ENCODE measurements around the gene KLHL29.

The KLHL29 gene

DNA sequence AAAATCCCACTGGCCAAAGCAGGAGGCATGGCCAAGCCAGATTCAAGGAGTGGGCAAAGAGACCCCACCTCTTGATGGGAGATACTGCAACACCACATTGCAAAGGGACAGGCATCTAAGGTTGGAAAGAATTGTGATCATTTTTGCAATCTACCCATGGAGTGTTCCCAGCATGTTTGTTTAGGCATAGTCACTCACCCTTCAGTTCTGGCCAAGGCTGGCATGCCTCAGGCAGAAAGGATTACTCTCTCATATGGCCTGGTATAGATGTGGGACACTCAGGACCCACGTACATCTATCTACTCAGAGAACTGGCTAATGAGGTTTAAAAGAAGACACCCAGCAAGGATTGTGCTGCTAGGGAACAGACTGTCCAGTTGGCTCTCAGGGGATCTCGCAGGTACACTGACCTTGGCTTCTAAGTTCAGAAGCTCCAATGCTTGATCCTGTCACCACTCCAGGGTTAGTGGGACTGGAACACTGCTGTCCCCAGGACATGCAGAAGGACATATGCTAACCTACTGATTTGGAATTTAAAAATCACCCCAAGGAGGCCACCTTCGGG lies 183.7 kb downstream of the KLHL29 start:
- DNase-seq (no peak), ATAC-seq (replicated peaks) (no peak)
- Mint-ChIP-seq H3K27ac (no peak overlapping the region), H3K4me1 (no peaks in the 10 kb centered on the region), H3K4me3 (no peak overlapping the region), H3K27me3 (peaks cover 0 to 10% of the 10 kb centered on the region in 2 donors), H3K36me3 (no peaks in the 10 kb centered on the region), H3K9me3 (no peaks in the 10 kb centered on the region)

DNA sequence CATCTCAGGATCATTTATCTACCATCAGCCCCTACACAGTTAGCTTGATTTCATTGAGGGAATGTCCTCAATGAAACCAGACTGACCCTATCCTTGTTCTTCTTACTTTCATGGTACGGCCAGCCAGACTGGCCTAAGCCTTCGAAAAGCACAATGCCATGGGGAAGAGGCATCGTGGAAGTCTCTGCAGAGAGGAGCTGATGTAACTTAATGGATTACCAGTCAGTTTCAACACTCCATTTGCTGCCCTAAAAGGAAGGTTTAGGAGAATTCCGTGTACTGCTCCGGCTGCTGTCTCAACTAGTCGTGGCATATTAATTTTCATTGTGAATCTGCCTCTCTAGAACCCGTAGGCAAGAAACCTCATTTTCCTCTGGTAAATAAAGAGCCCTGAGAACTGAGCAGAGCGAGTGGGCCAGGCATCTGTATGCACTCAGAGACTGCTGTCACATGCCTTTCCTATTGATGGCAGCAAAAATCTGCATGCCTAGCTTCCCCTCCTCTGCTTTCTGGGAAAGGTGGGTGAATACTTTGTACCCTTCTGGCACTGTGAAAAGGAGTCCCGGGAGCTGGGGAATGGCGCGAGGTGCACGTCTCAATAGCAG lies 184.9 kb downstream of the KLHL29 start:
- Mint-ChIP-seq H3K36me3 (no peaks in the 10 kb centered on the region), H3K4me1 (no peaks in the 10 kb centered on the region), H3K9me3 (no peaks in the 10 kb centered on the region), H3K4me3 (no peak overlapping the region), H3K27me3 (peaks cover 0 to 10% of the 10 kb centered on the region in 2 donors), H3K27ac (no peak overlapping the region)
- ATAC-seq (replicated peaks) (no peak), DNase-seq (no peak)

DNA sequence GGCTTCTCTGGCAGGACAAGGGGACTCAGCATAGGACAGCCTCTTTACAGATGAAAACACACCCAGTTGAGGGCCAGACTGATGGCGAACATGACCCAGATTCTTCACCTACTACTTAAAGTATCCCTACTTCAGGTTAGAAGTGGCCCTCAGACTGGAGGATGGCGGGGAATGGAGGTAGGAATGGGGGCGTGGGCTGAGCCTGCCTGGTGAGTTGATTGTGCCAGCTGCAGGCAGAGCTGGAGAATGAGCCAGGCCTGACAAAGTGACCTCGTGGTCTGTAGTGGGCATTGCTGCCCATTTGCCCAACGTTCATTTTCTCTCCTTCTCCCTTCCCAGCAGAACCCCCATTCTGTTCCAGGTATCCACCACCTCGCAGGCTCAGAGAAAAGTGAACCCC lies 186.1 kb downstream of the KLHL29 start:
- DNase-seq, result no peak
- no peak overlapping the region for H3K4me3 Mint-ChIP-seq
- H3K4me1 Mint-ChIP-seq, result no peaks in the 10 kb centered on the region
- H3K36me3 Mint-ChIP-seq, result no peaks in the 10 kb centered on the region
- peaks cover 0 to 10% of the 10 kb centered on the region in 2 donors for H3K27me3 Mint-ChIP-seq
- H3K9me3 Mint-ChIP-seq, result no peaks in the 10 kb centered on the region
- no peak for ATAC-seq (replicated peaks)
- H3K27ac Mint-ChIP-seq, result no peak overlapping the region

GRCh38 chr2:23571527-23572282 lies 186.7 kb downstream of the KLHL29 start:
- H3K27me3 Mint-ChIP-seq, result peaks cover 0 to 10% of the 10 kb centered on the region in 2 donors
- no peaks in the 10 kb centered on the region for H3K4me1 Mint-ChIP-seq
- no peak overlapping the region for H3K4me3 Mint-ChIP-seq
- ATAC-seq (replicated peaks), result no peak
- no peak overlapping the region for H3K27ac Mint-ChIP-seq
- H3K9me3 Mint-ChIP-seq, result no peaks in the 10 kb centered on the region
- DNase-seq, result no peak
- H3K36me3 Mint-ChIP-seq, result no peaks in the 10 kb centered on the region

DNA sequence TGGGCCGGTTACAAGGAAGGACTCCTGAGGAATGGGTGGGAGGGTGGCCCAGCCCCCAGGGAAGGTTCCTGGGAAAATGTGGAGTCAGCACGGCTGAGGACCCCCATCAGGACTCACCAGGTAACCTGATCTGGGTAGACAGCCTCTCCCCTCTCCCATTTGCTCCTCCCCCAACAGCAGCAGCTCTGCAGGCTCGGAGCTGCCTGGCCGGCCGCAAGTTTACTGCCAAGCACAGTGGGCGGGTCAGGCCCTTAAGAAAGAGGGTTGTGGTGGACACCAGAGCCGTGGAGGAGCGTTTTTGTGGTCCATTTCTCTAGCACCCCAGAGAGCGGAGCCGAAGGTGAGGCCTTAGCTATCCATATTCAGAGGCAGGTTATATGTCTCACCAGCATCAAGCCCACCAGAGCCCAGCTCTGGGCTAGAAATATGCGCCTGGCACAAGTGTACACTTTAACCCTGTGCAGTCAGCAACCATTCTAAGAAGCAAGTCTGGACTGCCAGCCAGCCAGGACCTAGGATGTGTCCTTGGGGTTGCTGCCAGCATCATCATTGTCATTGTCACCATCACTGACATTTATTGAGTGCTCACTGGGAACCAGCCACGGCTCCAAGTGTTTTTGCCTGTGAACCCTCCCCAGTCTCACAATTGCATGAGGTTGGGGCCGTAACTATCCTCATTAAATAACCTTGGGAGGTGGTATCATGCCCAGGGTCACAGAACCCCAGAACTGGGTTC lies 190.1 kb downstream of the KLHL29 start:
- Mint-ChIP-seq H3K27me3 (peaks cover 0 to 4% of the 10 kb centered on the region in 2 donors), H3K36me3 (no peaks in the 10 kb centered on the region), H3K4me1 (no peaks in the 10 kb centered on the region), H3K4me3 (no peak overlapping the region), H3K9me3 (no peaks in the 10 kb centered on the region), H3K27ac (no peak overlapping the region)
- DNase-seq (no peak), ATAC-seq (replicated peaks) (no peak)

GRCh38 chr2:23578964-23579671 lies 194.1 kb downstream of the KLHL29 start:
- no peaks in the 10 kb centered on the region for H3K36me3 Mint-ChIP-seq
- ATAC-seq (replicated peaks), result no peak
- no peaks in the 10 kb centered on the region for H3K27me3 Mint-ChIP-seq

DNA sequence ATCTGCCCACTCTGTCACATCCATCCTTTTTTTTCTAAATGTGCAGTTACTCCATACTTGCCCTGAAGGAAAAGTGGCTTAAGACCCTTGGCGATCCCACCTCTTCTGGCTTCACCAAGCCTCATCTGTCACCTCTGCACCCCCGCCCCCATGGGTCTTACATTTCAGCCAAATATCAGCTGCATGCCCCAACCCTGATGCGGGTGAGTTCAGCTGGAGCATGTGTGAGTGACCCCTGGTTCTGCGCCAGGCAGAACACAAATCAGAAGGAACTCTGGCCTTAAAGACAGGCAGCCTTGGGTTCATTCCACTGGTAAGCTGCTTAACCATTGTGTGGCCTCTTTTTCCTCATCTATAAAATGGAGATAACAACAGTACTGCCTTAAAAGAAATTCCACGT lies 194.7 kb downstream of the KLHL29 start:
- Mint-ChIP-seq H3K27ac (no peak overlapping the region), H3K27me3 (no peaks in the 10 kb centered on the region), H3K36me3 (no peaks in the 10 kb centered on the region), H3K4me1 (no peaks in the 10 kb centered on the region), H3K4me3 (no peak overlapping the region), H3K9me3 (no peaks in the 10 kb centered on the region)
- DNase-seq (no peak), ATAC-seq (replicated peaks) (no peak)

More at GRCh38 chr2:23578964-23579671, 194.1 kb downstream of the KLHL29 start:
- no peaks in the 10 kb centered on the region for H3K9me3 Mint-ChIP-seq
- no peak overlapping the region for H3K4me3 Mint-ChIP-seq
- no peak overlapping the region for H3K27ac Mint-ChIP-seq
- H3K4me1 Mint-ChIP-seq, result no peaks in the 10 kb centered on the region
- DNase-seq, result no peak

GRCh38 chr2:23583467-23583866 lies 198.5 kb downstream of the KLHL29 start:
- Mint-ChIP-seq H3K4me3 (no peak overlapping the region), H3K9me3 (no peaks in the 10 kb centered on the region), H3K27ac (no peak overlapping the region), H3K27me3 (peaks cover 3 to 9% of the 10 kb centered on the region in 2 donors), H3K36me3 (no peaks in the 10 kb centered on the region), H3K4me1 (no peaks in the 10 kb centered on the region)
- DNase-seq (no peak), ATAC-seq (replicated peaks) (no peak)

DNA sequence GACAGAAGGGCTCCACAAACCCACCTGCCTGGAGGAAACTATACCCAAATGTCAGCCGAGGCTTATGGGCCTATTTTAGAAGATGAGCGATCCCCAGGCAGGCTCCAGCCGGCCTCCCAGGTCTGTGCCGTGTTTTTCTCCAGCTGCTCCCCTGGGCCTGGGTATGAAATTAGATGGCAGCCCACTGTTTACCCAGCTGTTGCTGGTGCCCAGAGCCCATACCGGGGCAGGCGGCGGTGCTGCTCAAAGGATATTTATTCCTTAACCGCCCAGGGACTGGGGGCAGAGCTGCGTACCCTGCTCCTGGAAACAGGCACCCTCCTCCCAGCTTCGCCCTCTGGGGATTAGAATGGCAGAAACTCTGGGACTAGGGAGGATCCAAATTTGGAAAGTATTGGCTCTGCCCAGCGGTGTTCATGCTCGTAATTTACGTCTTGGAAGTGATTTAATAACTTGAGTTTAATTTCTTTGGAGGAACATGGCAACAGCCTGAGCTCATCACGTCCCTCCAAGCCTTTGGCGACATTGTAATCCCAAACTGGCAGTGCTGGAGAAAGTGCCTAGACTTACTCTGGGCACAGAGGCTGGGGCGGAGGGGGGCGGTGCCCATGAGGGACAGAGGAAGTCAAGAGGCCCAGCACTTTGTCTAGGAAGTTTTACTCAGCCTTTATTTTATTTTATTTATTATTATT lies 199.2 kb downstream of the KLHL29 start:
- Mint-ChIP-seq H3K27ac (no peak overlapping the region), H3K36me3 (no peaks in the 10 kb centered on the region), H3K27me3 (peaks cover 3 to 9% of the 10 kb centered on the region in 2 donors), H3K4me3 (no peak overlapping the region), H3K4me1 (no peaks in the 10 kb centered on the region), H3K9me3 (no peaks in the 10 kb centered on the region)
- ATAC-seq (replicated peaks), result no peak
- DNase-seq, result no peak

GRCh38 chr2:23585273-23586170 lies 200.5 kb downstream of the KLHL29 start:
- Mint-ChIP-seq H3K36me3 (no peaks in the 10 kb centered on the region), H3K27ac (no peak overlapping the region), H3K4me1 (no peaks in the 10 kb centered on the region), H3K9me3 (no peaks in the 10 kb centered on the region), H3K4me3 (no peak overlapping the region), H3K27me3 (peaks cover 3 to 13% of the 10 kb centered on the region in 2 donors)
- DNase-seq (no peak), ATAC-seq (replicated peaks) (no peak)

- H3K36me3 Mint-ChIP-seq, result no peaks in the 10 kb centered on the region
- no peaks in the 10 kb centered on the region for H3K9me3 Mint-ChIP-seq
- H3K4me1 Mint-ChIP-seq, result no peaks in the 10 kb centered on the region
- no peak overlapping the region for H3K27ac Mint-ChIP-seq
- no peak overlapping the region for H3K4me3 Mint-ChIP-seq
- ATAC-seq (replicated peaks), result no peak
- no peak for DNase-seq
- H3K27me3 Mint-ChIP-seq, result peaks cover 9 to 24% of the 10 kb centered on the region in 2 donors
Observed at GRCh38 chr2:23586741-23587306, 201.8 kb downstream of the KLHL29 start.

DNA sequence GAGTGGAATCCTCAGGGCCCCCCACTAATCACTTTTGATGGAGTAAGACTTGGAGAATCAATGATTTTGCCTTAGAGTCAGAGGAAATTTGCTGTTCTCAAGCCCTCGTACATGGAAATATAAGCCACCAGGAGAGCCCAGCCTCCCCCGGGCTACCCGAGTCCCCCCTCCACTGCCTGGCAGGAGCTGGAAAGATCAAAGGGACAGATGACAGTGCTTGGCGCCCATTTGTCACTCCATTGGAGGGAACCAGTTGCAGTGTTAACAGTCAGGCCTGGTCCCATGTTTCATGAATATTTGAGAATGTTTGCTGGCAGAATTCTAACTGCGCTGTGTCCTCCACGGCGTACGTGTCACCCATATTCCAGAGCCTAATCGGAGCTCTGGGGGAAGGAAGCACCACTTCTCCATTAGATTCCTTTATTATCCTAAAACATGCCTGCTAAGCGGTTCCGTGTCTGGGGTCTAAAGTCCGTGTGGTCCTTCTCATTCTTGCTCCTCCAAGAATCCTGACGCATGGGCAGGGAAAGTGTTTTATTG lies 202.4 kb downstream of the KLHL29 start:
- no peaks in the 10 kb centered on the region for H3K9me3 Mint-ChIP-seq

More for the DNA sequence above, 202.4 kb downstream of the KLHL29 start:
- no peak for DNase-seq
- peaks cover 9 to 25% of the 10 kb centered on the region in 2 donors for H3K27me3 Mint-ChIP-seq
- H3K27ac Mint-ChIP-seq, result no peak overlapping the region
- ATAC-seq (replicated peaks), result no peak
- H3K4me3 Mint-ChIP-seq, result no peak overlapping the region
- no peaks in the 10 kb centered on the region for H3K36me3 Mint-ChIP-seq
- H3K4me1 Mint-ChIP-seq, result no peaks in the 10 kb centered on the region

All from stimulated activated naive B cell treated with anti-CD40 and anti-IgM and Interleukin-4, amounts not matched to agents 10 μg/mL and 1 μg/mL and 100 μg/mL, for 72 hours (primary cell).